Esophagus squamous epithelium (tissue), 4 donors: ENCODE data around the gene GOLGB1.

Experiments
- POLR2A ChIP-seq, 4 donors: fragments of 450-650 bp; IDR thresholded peaks; one replicate each; pipeline ENCODE4 v1.6.1; 2017; ENCODE audit warnings: antibody characterized with exemption in 4 of 4, mild to moderate bottlenecking in 4 of 4, moderate library complexity in 3 of 4
- TF ChIP-seq, protein P1 (sequence below), 6 experiments: fragments of 450-650 bp in 4 of 6; fragments of 200-600 bp in 2 of 6; sonication (generic) in 2 of 6; IDR thresholded peaks; one replicate each; pipeline ENCODE4 v1.5.1; 2016 to 2019; ENCODE audit warnings: antibody characterized with exemption in 6 of 6, mild to moderate bottlenecking in 4 of 6, moderate library complexity in 4 of 6

DNA sequence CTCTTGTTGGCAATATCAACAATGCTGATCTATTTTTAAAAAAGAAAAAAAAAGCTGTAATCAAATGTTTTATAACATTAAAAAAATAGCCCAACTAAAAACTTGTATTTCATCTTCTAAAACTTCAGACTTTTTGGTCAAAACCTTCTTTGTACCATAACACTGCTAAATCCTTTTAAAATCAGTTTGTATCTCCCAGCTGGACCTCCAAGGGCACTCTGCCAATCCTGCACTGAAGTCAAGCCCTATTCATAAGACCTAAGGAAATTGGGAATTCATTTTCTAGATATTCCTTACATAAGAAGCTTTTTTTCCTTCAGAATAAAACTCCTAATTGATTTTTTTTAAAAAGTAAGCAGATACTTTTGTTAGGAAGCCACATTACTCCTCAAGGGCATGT is 50.6 kb downstream of the GOLGB1 start:
- TF ChIP-seq, protein P1, sequence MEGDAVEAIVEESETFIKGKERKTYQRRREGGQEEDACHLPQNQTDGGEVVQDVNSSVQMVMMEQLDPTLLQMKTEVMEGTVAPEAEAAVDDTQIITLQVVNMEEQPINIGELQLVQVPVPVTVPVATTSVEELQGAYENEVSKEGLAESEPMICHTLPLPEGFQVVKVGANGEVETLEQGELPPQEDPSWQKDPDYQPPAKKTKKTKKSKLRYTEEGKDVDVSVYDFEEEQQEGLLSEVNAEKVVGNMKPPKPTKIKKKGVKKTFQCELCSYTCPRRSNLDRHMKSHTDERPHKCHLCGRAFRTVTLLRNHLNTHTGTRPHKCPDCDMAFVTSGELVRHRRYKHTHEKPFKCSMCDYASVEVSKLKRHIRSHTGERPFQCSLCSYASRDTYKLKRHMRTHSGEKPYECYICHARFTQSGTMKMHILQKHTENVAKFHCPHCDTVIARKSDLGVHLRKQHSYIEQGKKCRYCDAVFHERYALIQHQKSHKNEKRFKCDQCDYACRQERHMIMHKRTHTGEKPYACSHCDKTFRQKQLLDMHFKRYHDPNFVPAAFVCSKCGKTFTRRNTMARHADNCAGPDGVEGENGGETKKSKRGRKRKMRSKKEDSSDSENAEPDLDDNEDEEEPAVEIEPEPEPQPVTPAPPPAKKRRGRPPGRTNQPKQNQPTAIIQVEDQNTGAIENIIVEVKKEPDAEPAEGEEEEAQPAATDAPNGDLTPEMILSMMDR (IDR thresholded peaks at IDR 0.05) = no peak
- no peak for TF ChIP-seq POLR2A (IDR thresholded peaks at IDR 0.05)
